NK-92 (cell line): ENCODE results near the gene PKD2L1.
"Not testable (repeated sequence)": the region's sequence is repeated elsewhere in the genome, so short reads cannot be mapped to it uniquely, and the experiment has no call there.

ENCODE experiments used
- DNase-seq: peaks from one replicate; lab custom pipeline; 2025; ENCODE audit not compliant: unreplicated experiment; lab: John Stamatoyannopoulos, UW

Gene PKD2L1

DNA sequence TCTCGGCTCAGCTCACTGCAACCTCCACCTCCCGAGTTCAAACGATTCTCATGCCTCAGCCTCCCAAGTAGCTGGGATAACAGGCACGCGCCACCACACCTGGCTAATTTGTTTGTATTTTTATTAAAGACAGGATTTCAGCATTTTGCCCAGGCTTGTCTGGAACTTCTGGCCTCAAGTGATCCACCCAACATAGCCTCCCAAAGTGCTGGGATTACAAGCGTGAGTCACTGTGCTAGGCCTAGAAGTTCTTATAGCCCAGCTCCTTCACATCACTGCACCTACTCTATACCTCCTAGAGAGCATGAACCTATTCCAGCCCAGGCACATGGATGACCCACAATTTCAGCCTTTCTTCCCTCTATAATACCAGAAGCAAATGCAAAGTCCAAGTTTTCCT lies 42.3 kb downstream of the PKD2L1 start:
- no peak for DNase-seq

DNA sequence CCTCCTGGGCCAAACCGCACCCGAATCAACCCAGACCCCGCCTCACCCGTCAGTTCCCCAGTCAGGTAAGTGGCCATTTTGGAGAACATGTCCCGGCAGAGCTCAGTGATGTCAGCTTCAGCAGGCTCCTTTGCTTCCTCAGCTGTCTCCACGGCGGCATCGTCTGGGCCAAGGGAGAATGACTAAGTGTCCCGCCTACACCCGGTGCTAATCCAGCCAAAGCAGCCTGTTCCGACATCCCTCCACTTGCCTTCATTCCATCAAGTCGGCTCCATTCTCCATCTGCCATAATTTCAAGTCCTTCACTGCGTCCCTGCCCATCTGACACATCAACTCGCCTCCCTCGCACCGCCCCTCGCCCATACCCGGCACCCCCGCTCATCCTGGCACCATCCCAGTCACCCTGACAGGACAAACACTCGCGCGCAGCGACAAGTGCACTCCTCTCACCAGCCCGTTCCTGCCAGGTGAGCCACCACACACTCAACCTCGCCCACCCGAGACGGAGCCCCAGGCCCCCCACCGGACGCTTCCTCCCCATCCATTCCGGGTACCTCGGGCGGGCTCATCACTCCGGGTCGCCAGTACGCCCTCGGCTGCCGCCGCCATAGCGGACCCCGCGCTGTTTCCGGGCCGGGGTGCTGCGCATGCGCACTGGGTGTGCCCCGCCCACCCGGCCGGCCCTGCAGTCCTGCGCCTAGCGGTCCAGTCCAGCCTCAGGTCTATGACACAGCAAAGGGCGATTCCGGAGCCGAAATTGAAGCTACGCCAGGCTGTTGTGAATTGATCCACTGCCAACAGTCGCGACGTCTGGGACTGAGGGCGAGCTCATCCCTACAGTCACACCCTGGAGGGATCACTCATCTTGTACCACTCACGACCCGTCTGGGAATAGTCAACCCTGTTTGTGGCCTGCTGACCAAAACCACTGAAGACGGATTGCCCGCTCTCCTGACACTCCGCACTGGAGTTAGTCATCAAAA lies 43.7 kb downstream of the PKD2L1 start, which contains the start of gene BLOC1S2:
TSS of gene BLOC1S2 (minus strand) at position 630 of the 983 bp plus-strand sequence. CDS start at position 609, 21 bp downstream.
- peak; percentile 10 for DNase-seq

DNA sequence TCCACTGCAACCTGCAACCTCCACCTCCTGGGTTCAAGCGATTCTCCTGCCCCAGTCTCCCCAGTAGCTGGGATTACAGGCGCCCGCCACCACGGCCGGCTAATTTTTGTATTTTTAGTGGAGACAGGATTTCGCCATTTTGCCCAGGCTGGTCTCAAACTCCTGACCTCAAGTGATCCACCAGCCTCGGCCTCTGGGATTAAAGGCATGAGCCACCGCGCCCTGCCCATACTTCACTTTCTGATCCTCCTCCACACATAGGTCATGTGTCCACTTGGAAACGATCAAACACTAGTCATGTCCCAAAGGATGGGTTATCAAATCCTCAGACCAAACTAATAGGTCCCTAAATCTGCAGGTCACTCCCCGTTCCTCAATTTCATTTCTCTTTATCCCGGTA lies 44.7 kb downstream of the PKD2L1 start:
- not testable (repeated sequence) for DNase-seq

GRCh38 chr10:100282907-100283306 lies 47.1 kb downstream of the PKD2L1 start:
- DNase-seq = no peak

DNA sequence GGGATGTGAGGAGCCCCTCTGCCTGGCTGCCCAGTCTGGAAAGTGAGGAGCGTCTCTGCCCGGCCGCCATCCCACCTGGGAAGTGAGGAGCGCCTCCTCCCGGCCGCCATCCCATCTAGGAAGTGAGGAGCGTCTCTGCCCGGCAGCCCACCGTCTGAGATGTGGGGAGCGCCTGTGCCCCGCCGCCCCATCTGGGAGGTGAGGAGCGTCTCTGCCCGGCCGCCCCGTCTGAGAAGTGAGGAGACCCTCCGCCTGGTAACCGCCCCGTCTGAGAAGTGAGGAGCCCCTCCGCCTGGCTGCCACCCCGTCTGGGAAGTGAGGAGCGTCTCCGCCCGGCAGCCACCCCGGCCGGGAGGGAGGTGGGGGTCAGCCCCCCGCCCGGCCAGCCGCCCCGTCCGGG lies 53.1 kb downstream of the PKD2L1 start:
- DNase-seq = not testable (repeated sequence)

- DNase-seq = peak; percentile 7
Measured at GRCh38 chr10:100267239-100268104, 62.6 kb downstream of the PKD2L1 start, which contains the start of gene CWF19L1. Gene CWF19L1, minus strand, starts transcription at chr10:100267638. Its CDS starts 45 bp downstream, at chr10:100267593.

GRCh38 chr10:100265821-100266485 lies 64.1 kb downstream of the PKD2L1 start:
- no peak for DNase-seq

- no peak for DNase-seq
Measured at GRCh38 chr10:100254191-100254590, 75.8 kb downstream of the PKD2L1 start.

DNA sequence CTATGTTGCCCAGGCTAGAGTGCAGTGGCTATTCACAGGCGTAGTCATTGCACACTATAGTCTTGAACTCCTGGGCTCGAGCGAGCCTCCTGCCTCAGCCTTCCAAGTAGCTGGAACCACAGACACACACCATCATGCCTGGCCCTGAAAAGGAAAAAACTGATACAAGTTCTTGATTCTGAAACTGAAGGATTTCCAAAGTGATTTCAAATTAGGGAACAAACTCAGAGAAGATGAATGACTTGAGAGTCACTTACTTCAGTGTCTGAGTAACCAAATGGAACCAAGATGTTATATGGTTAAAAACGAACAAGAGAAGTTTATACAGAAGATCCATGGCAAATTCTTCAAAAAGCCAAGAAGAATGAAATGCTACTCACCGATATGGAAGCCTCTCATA lies 77.0 kb downstream of the PKD2L1 start:
- DNase-seq = no peak

- DNase-seq = no peak
Measured at GRCh38 chr10:100248820-100249219, 81.2 kb downstream of the PKD2L1 start.

DNA sequence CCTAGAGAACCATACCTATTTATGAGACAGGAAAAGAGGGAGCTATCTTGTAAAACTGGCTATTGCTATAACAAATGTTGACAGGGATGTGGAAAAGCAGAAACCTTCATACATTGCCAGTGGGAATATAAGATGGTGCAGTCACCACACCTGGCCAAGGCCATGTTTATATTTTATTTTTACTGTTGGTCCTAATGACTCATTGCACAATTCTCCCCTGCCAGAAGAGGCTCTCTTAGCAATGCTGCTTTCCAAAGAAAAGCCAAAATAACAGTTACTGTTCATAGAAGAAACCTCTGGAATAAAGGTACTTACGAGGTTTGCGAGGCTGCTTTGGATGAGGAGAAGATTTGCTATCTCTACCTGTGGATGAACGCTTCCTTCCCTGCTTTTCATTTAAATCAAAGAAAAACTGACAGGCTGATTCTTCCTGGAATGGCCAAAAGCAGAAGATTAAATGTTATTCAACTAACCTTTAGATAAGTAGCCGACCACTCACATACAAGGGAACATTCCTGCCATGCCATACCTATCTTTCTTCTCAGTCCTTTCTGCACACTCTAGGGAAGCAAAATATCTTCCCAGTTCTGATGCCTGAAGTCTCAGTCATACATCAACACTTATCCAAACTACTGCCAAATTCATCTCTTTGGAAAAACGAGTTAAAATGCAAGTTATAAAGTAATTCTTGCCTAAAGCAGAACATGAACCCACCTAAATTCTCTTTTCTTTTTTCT lies 84.4 kb downstream of the PKD2L1 start:
- DNase-seq = no peak

GRCh38 chr10:100239851-100240250 lies 90.2 kb downstream of the PKD2L1 start:
- DNase-seq = no peak

GRCh38 chr10:100238429-100238828 lies 91.6 kb downstream of the PKD2L1 start:
- no peak for DNase-seq
